Right atrium auricular region (tissue), 2 donors: ENCODE measurements around the gene SERPINB3. TPM values are rescaled to one million over a fixed set of nuclear protein-coding genes. Genes with fewer than 3 reads are reported as not detected.
"Not testable (repeated sequence)": the region's sequence is repeated elsewhere in the genome, so short reads cannot be mapped to it uniquely, and the experiment has no call there.

Source experiments
- DNase-seq: peaks from one replicate; pipeline ENCODE4 v3.0.0-alpha.2; 2019; ENCODE audit warnings: low spot score
- H3K27ac ChIP-seq, 2 donors: fragments of 200-600 bp; sonication (generic); 1 replicate in 1 of 2; 2 replicates in 1 of 2; pipeline ENCODE4 v1.5.1; 2016 to 2019
- H3K27me3 ChIP-seq, 2 donors: fragments of 200-600 bp; sonication (generic); one replicate each; pipeline versions ENCODE4 v1.5.1 to v1.6.0; 2017 to 2019
- H3K36me3 ChIP-seq: fragments of 200-600 bp; sonication (generic); one replicate; pipeline ENCODE4 v1.5.1; 2016
- H3K4me1 ChIP-seq, 2 donors: fragments of 200-600 bp; sonication (generic); one replicate each; pipeline versions ENCODE4 v1.5.1 to v1.6.0; 2017 to 2019
- H3K4me3 ChIP-seq, 2 donors: fragments of 200-600 bp; sonication (generic); 1 replicate in 1 of 2; 2 replicates in 1 of 2; pipeline ENCODE4 v1.5.1; 2017 to 2019; ENCODE audit warnings: mild to moderate bottlenecking in 1 of 2, moderate library complexity in 1 of 2
- H3K9me3 ChIP-seq, 2 donors: fragments of 200-600 bp; sonication (generic); one replicate each; pipeline ENCODE4 v1.5.1; 2019
- CTCF ChIP-seq, 2 donors: fragments of 200-600 bp; sonication (generic); IDR thresholded peaks; one replicate each; pipeline ENCODE4 v1.5.1; 2019; ENCODE audit warnings: antibody characterized with exemption in 2 of 2
- total RNA-seq, 2 donors: library from RNA; depleted of rRNA; stranded (reverse); fragments of >200 nt; gene quantifications; one replicate each; pipeline ENCODE4 v1.1.0, GENCODE V29; 2016

Gene SERPINB3
- not detected for total RNA-seq

- not testable (repeated sequence) for H3K4me3 ChIP-seq, H3K4me1 ChIP-seq, H3K9me3 ChIP-seq, H3K27me3 ChIP-seq, H3K36me3 ChIP-seq, DNase-seq, H3K27ac ChIP-seq
These were observed at the start of gene SERPINB3 for GRCh38 chr18:63661750-63662149. SERPINB3 (minus strand) TSS chr18:63661893; CDS start chr18:63661216, 677 bp downstream.

GRCh38 chr18:63708650-63709049, 47.0 kb upstream of the SERPINB3 start:
- Histone ChIP-seq H3K27ac (no peak overlapping the region), H3K4me3 (no peak overlapping the region), H3K27me3 (no peaks in the 10 kb centered on the region), H3K9me3 (peaks cover 0 to 6% of the 10 kb centered on the region in 2 donors), H3K36me3 (no peaks in the 10 kb centered on the region), H3K4me1 (no peaks in the 10 kb centered on the region)
- no peak for TF ChIP-seq CTCF (IDR thresholded peaks at IDR 0.05)
- no peak for DNase-seq

DNA sequence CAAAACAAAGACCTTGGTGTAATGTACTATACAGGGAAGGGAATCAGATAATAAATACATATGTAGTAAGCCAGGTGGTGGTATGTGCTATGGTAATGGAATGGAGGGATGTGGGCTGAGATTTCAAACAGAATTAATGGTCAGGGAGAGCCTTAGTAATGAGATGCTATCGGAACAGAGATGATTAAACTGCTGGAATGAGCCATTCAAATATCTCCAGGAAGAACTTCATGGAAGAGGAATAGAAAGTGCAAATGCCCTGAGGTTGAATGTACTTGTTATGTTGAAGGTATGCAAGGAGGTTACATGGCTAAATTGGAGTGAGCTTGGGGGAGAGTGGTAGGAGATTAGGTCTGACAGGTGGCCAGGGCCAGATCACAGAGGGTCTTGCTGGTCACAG, 46.1 kb upstream of the SERPINB3 start:
- no peak overlapping the region for H3K4me3 ChIP-seq
- no peak for DNase-seq
- no peaks in the 10 kb centered on the region for H3K36me3 ChIP-seq
- no peaks in the 10 kb centered on the region for H3K27me3 ChIP-seq
- no peaks in the 10 kb centered on the region for H3K4me1 ChIP-seq
- no peak for TF ChIP-seq CTCF (IDR thresholded peaks at IDR 0.05)
- no peak overlapping the region for H3K27ac ChIP-seq
- no peaks in the 10 kb centered on the region for H3K9me3 ChIP-seq

- Histone ChIP-seq H3K4me3 (no peak overlapping the region), H3K36me3 (no peaks in the 10 kb centered on the region), H3K9me3 (no peaks in the 10 kb centered on the region), H3K27me3 (no peaks in the 10 kb centered on the region), H3K27ac (no peak overlapping the region), H3K4me1 (no peaks in the 10 kb centered on the region)
- DNase-seq = no peak
- no peak for TF ChIP-seq CTCF (IDR thresholded peaks at IDR 0.05)
These were observed 43.7 kb upstream of the SERPINB3 start for GRCh38 chr18:63705401-63705800.

DNA sequence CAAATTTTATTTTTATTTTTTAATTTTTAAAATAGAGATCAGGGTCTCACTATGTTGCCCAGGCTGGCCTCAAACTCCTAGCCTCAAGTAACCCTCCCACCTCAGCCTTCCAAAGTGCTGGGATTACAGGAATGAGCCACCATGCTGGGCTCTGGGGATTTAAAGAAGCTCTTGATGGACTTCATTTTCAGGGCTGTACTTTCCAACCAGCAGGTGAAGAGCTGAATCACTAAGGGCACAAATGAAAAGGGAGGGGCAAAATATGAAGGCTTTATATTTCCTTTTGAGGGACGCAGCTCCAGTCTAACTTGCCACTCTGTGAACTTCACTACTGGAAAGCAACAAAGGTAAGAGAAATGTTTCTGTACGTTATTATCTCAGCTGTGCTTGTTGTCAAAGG, 41.0 kb upstream of the SERPINB3 start, which contains the start of gene SERPINB11:
Gene SERPINB11, plus strand, starts transcription at position 301 of the 400 bp plus-strand sequence. CDS start 7,234 bp downstream, outside the sequence.
- no peak for DNase-seq
- Histone ChIP-seq H3K9me3 (no peaks in the 10 kb centered on the region), H3K36me3 (no peaks in the 10 kb centered on the region), H3K4me1 (no peaks in the 10 kb centered on the region), H3K27ac (no peak within 1 kb of the TSS), H3K27me3 (no peaks in the 10 kb centered on the region), H3K4me3 (no peak within 1 kb of the TSS)
- TF ChIP-seq CTCF (IDR thresholded peaks at IDR 0.05) = no peak

DNA sequence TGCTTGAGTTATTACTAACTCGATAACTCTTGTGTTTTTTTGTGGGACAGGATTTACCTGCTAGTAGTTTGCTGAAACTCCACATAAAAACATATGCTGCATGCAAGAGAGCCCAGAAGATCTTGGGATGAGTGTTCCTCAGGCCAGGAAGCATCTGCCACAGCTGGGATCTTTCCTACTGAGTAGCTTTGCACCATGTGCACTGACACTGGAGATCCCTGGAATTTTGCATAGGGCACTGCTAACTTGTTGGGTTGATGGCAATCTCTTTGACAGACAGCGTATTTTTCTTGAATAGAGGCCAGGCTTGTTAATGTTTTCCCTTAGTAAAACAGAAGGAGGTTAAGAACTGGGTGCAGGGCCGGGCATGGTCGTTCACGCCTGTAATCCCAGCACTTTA, 40.3 kb upstream of the SERPINB3 start:
- H3K27me3 ChIP-seq = no peaks in the 10 kb centered on the region
- no peak for TF ChIP-seq CTCF (IDR thresholded peaks at IDR 0.05)
- H3K9me3 ChIP-seq = no peaks in the 10 kb centered on the region
- no peak overlapping the region for H3K4me3 ChIP-seq
- no peak overlapping the region for H3K27ac ChIP-seq
- no peak for DNase-seq
- H3K4me1 ChIP-seq = no peaks in the 10 kb centered on the region
- no peaks in the 10 kb centered on the region for H3K36me3 ChIP-seq
